SK-MEL-5 (cell line): ENCODE data around the gene RNF223. TPM values are rescaled to one million over a fixed set of nuclear protein-coding genes. Genes with fewer than 3 reads are reported as not detected.

ENCODE experiments used
- DNase-seq: peaks from one replicate; pipeline ENCODE4 v3.0.0-alpha.2; 2016; ENCODE audit warnings: low read depth, low spot score
- in situ Hi-C: cut with HindIII; loops from 2 replicates; pipeline ENCODE4 v1.10.0; 2016; ENCODE audit warnings: low sequenced_read_pairs, high pct_unique_total_duplicates, low pct_unique_long_range_greater_than_20kb
- total RNA-seq: library from RNA; depleted of rRNA; stranded (reverse); fragments of >200 nt; shearing (Covaris generic); gene quantifications from 2 replicates; pipeline ENCODE4 v1.2.3, GENCODE V29; 2014

RNF223 gene
- total RNA-seq, 1 experiment from 2014 or later: not detected

DNA sequence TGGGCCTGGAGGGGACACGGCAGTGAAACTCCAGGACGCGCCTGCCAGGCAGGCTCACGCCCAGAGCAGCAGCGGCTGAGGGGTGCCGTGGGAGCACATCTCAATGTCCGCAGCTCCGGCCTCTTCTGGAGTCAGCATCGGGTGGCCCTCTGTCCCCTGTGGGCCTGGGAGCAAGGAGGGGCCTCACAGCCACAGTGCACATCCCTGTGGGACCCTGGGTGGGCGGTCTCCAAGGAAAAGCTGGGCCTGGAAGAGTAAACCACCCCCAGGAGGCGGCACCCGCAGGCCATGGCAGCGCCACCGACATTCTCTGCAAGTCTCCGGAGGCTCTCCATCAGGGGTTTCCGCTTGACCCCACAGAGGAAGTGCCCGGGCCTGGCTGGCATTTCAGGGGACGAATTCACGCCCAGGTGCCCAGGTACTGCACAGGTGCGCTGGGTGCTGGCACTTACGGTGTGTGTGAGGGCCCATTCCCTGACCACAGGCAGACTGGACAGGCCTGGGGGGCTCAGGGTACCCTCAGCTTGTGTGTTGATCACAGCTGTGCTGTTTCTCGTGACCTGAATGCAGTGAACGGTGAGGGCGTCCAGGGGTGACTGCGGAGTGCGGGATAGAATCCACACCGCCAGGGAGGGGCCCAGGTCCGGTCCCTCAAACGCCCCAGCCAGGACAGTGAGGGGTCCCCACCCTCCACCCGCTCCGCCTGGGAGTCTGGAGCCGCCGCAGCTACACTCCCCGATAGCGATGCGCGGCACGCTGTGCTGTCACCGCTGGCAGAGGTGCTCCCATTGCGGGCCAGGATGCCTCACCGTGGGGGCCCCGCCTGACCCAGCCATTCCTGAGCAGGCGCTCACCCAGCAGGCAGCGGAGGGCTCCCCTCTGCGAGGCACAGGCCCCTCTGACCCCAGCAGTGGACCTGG, 16.6 kb upstream of the RNF223 start:
- no peak for DNase-seq
- in situ Hi-C loops: no loop called here

DNA sequence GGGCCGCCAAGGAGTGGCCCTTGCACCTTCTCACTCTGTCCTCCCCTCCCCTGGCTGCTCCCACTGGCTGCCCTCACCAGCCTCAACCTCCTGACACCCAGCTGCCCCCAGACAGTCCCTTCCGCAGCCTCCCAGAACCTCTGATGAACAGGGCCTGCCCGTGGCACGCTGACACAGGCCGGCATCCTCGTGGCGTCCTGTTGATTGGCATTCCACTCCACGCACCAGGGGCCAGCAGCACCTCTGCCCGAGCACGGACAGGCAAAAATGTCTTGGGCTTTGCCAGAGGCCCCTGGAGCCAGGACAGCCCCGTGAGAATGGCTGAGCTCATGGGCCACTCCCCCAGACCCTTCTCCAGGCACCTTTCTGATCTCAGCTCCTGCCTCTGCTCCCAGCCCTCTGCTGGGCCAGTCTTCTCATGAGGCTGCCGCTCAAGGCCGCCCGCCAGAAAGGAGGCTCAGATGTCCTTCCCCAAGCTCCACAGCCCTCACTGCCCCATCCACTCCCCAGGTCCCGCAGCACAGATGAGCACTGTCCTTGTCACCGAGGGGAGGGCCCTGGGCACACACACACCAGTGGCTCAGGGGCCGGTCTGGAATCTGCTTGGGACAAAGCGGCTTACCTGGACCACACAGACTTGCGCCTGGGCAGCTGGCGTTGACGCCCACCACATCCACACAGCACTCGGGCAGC, 15.8 kb upstream of the RNF223 start:
- no peak for DNase-seq
- in situ Hi-C loops: no loop called here

DNA sequence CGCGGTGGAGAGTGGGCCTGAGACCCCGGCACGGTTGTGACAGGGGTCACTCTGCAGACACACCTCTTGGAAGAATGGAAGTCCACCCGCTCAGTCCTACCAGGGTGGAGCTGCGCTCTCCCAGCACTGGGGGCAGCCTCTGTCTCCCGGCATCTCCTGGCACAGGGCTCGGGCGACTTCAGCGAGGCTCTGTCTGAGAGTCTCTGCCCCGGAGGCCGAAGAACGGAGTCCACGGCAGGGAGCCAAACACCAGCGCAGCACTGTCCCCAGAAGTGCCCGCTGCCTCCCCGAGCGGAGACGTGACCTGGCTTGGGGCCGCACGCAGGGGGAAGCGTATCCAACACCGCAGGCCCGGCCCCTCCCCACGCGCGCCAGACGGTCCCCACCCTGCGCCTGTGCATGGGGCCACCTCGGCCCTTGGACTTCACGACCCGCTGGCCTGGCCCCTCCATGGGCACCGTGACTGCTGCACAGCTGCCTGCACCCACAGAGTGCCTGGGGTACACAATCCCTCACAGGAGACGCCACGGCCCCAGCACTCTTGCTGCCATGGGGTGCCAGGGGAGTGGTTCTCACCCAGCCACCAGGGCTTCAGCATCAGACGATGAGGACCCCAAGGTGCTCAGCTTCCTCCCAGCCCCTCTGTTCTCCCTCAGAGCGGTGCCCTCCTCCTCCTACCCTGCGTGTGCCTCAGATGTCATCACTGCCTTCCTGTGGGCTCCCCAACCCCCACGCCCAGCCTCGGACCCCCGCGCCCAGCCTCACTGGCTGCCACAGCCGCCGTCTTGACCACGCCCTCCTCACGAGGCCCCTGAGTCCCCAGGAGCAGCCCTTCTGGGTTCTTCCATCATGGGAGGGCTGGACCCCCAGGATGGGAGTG, 14.9 kb upstream of the RNF223 start:
- in situ Hi-C loops: no loop called here
- no peak for DNase-seq

DNA sequence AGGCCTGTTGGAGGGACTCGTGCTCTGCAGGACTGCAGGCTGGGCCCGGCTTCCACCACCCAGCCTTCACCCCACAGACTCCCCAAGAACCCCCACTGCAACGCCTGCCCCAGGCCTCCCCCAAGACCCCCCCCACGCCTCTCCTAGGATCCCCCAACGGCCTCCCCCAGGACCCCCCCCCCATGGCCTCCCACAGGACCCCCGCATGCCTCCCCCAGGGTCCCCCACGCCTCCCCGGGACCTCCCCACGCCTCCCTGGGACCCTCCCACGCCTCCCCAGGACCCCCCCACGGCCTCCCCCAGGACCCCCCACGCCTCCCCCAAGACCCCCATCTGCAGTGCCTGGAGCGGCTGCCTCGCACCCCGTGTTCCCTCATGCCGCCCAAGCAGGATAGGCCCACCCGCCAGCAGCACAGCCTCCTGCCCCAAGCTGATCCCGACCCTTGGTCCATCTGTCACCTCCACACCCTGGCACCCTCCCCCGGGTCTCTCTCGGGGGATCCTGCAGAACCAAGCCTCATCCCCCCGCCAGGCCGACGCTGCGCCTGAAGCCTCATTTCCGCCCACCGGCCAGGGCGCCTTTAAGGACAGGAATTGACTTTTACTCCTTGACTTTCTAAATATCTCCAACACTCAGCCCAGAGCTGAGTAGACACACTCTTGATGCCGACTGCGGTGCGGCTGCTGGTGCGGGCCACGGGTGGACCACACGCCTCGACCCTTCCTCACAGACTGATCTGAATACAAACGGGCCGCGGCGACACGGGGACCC, 14.1 kb upstream of the RNF223 start:
- no peak for DNase-seq
- in situ Hi-C loops: no loop called here

DNA sequence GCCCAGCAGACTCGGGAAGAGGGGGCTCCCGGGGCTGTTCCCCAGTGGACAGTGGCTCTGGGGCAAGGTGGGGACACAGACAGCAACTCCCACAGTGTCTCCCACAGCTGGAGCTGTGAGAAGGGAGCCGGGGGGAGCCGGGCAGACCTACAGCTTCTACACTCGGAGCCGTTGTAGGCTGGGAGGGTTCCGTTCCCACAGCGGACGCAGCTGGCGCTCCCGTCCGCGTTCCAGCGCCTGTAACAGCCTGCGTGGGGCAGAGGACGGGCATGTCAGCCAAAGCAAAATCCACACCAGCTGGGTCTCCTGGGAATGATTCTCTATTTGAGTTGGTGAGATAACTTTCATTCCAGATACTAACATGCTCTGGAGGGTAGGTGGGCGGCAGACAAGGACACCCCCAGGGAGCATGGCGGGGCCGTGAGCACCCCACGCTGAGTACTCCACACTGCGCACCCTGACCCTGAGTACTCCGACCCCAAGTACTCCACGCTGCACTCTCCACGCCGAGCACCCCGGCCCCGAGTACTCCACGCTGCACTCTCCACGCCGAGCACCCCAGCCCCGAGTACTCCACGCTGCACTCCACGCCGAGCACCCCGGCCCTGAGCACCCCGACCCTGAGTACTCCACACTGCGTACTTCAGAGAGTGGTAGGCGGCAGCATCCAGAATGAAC, 13.4 kb upstream of the RNF223 start:
- no peak for DNase-seq
- in situ Hi-C loops: no loop called here

DNA sequence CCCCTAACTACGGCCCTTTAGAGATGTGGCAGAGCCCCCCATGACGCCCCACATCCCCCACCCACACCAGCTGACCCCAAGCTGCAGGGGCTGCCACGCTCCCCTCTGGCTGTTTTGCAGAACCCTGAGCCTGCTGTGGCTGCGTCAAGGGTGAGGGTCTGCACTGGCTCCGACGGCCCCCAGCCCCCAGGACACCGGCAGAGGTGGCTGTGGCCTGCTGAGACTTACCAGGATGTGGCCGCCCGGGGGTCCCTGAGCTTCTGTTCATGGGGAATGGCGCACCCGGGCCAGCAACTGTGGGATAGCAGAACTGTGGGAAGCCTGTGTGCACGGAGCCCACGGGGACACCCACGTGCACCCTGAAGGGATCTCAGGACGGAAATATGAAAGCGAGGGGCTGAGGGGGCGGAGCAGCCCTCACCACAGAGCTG, 12.8 kb upstream of the RNF223 start:
- in situ Hi-C loops: no loop called here
- no peak for DNase-seq

DNA sequence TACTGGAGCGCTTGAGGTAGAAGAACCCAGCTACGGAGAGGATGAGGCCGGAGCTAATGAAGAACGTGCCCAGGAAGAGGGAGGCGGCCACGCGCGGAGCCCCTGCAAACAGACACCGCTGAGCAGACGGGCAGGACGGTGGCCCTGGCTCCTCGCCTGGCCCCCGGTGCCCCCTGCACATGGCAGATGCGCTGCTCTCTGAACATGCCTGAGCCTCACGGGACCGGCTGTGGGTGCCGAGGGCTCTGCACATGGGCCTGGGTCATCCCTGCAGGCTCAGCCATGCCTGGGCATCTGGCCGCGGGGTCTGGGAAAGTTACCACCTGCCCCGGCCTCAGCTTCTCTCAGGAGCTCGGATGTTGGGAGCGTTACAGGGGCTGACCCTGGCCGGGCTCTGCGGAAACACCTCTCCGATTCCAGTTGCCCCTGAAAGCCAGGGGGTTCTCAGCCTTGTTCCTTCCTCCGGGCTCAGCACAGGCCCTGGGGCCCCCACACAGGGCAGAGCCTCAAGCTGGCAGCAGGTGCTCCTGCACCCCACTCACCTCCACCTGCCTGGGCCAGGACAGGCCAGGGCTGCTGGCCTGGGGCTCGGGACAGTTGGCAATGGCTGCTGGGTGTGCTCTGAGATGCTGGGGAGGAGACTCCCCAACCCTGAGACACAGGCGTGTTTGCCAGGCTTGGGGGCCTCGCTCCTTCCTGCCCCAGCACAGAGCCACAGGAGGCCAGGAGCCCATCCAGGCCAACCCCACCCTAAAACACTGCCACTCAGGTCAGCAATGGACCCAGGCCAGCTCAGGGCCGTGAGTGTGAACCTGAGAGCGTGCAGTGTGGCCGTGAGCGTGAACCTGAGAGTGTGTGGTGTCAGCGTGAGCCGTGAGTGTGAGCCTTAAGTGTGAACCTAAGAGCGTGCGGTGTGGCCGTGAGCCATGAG, 12.1 kb upstream of the RNF223 start:
- in situ Hi-C loops: no loop called here
- DNase-seq: no peak

DNA sequence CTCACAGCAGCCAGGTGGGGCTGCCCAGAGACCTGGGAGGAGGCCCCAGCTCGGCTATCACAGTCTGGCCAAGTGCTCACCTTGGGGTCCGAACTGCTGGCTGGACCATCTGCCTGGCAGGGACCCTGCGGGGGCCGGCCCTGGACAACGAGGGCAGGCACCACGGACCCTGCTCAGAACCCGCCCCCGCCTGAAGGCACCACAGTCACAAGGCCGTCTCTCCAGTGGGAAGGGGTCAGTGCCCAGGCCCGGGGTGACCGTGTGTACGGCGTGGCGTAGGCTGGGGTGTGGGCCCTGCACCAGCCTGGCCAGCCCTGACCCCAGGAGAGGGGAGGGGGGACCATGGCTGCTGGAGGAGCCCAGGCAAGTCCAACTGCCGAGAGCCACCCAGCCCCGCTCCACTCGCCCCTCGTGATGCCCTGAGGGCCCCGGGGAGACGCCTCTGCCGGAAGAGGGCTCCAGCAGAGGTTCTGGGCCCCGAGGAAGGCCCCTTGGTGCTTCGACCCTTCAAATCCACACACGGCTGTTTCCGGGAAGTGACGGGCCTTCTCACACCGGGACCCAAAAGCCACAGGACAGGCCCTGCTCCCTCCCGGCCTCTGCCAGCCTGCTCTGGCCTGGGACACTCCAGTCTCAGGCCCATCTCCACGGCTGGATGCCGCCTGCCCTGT, 11.2 kb upstream of the RNF223 start:
- no peak for DNase-seq
- in situ Hi-C loops: no loop called here

DNA sequence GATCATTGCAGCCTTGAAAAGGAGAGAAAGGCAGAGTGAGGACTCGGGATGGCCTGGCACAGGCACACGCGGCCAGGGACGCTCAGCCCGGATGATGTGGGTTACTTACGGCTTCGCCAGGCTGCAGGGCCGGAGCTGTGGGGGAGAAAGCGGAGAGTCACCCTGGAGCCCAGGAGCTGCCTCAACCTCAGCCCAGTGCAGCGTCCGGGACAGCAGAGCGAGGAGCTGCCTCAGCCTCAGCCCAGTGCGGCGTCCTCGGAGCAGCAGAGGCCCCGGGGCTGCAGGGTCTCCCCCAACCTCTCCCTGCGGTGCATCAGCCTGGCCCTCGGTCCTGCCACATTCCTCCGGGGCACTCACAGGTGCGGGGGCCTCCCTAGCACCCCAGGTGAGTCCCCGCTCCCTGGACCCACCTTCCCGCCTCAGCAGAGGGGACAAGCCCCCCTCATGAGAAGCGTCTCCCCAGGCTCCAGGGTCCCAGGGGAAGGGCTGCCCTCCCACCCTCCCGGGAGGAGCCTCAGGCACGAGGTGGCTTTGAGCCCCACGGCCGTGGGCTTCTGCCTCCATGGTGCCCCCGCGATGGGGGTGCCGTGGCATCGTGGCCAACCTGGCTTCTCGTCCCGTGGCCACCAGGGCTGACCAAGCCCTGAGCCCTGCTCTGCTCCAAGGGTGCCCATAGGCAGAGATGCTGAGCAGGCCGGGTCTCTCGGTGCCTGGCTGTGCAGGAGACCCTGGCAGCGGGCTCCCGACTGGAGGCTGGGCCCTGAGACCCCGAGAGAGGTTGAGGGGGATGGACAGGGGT, 10.5 kb upstream of the RNF223 start:
- DNase-seq: no peak
- in situ Hi-C loops: no loop called here

DNA sequence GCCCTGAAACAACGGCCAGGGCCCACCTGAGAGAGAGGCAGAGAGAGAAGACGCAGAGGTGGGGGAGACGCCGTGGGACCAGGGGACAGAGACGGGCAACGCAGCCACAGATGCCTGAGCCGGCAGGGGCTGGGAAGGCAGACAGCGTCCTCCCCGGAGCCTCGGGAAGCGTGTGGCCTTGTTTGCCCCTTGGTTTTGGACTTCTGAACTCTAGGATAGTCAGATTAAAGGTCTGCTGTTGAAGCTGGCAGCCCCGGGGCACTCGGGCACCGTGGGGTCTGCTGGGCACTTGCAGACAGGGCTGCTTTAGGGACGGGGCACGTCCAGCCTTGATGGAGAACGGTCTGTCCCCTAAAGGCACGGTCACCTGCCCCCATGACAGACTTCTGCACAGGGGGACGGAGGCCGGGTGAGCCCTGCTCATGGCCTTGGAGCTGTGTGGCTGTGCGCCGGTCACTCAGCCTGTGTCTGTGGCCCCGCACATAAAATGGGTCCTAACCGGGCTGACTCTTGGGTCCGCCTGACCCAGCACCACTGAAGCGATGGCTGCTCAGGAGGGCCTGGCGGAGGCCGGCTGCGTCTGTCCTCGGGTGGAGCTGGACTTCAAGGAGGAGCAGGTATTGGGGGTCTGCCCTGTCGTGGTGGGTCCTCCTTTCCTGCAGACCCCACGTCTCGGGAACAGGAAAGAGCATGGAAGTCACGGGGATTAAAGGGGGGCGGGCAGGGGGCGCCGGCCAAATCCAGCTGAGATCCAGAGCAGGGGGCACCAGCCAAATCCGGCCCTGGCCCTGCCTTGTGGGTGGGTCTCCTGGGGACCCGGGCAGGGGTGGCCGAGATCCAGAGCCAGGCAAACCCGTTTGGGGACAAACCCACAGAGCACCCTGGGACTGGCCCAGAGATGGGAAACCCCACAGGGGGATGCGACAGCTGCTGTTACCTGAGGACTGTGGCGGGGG, 9.6 kb upstream of the RNF223 start:
- in situ Hi-C loops: no loop called here
- DNase-seq: no peak

DNA sequence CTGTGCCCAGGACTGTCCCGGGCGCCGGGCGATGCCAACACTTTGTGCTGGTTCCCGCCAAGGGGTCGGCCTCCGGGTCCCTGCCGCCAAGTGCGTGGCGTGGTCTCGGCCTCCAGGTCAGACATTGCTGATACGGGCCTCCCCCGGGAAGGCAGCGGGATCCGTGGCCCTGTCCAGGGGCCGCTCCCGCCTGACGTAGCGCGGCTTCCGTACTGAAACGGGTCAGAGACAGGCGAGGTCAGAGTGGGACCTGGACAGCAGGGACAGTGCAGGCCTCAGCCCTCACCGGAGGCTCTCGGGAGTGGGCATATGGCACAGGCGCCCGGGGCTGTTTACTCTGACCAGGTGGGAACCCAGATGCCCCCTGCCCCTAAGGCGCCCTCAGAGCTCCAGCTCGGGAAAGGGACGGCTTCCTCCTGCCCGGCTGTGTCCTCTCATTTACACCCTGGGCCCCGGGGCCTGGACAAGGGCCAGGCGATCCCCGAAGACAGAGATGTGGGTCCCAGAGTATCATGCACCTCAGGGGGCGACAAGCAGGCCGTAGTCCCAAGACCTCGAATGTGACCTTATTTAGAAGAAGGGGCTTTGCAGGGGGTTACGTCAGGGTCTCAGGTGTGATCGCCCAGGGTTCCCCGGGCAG, 8.8 kb upstream of the RNF223 start:
- DNase-seq: no peak

DNA sequence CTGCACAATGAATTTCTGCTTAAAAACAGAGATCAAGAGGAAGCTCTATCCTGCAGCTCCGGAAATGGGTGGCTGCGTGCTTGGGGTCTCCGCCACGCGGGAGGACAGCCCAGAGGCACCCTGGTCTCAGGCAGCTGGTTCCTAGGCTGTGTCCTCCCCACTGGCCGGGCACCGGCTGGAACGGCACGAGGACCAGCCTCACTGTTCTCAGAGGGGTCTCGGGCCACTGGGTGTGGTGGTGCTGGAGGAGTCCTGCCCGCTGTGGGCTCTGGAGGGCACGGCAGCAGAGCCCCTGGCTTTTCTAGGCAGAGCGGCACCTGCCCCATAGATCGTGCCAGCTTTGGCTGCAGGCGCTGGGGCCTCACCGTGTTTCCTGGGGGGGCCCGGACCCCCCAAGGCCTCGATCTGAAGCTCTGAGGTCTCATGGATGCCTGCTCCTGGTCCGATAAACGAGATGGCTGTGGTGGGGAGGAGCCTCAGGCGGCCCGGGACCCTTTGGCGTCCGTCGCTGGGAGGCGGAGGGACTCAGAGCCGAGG, 8.2 kb upstream of the RNF223 start:
- in situ Hi-C loops: no loop called here

More for the DNA sequence above, 8.8 kb upstream of the RNF223 start:
- in situ Hi-C loops: no loop called here

More for the DNA sequence above, 8.2 kb upstream of the RNF223 start:
- DNase-seq: no peak
